BE2C (cell line): Measurements from ENCODE around the gene ACTRT2.

ENCODE experiments used
- DNase-seq: peaks from one replicate; pipeline ENCODE4 v3.0.0-alpha.2; 2020
- H3K27me3 ChIP-seq: fragments of 250-450 bp; sonication (Bioruptor Pico); 2 replicates; pipeline ENCODE4 v1.5.1; 2020; ENCODE audit warnings: mild to moderate bottlenecking
- H3K36me3 ChIP-seq: fragments of 250-450 bp; sonication (Bioruptor Pico); 2 replicates; pipeline ENCODE4 v1.5.1; 2020; ENCODE audit warnings: mild to moderate bottlenecking
- H3K4me1 ChIP-seq: fragments of 250-450 bp; sonication (Bioruptor Pico); 2 replicates; pipeline ENCODE4 v1.5.1; 2020
- H3K4me3 ChIP-seq: 2 replicates; pipeline ENCODE4 v1.5.1; 2011; ENCODE audit warnings: low read depth, low read length
- H3K9me3 ChIP-seq: fragments of 250-450 bp; sonication (Bioruptor Pico); 2 replicates; pipeline ENCODE4 v1.5.1; 2020
- TF ChIP-seq, protein P1 (sequence below): IDR thresholded peaks from 2 replicates; pipeline ENCODE4 v1.5.1; 2012; ENCODE audit warnings: mild to moderate bottlenecking, low read depth, low read length

Gene ACTRT2

DNA sequence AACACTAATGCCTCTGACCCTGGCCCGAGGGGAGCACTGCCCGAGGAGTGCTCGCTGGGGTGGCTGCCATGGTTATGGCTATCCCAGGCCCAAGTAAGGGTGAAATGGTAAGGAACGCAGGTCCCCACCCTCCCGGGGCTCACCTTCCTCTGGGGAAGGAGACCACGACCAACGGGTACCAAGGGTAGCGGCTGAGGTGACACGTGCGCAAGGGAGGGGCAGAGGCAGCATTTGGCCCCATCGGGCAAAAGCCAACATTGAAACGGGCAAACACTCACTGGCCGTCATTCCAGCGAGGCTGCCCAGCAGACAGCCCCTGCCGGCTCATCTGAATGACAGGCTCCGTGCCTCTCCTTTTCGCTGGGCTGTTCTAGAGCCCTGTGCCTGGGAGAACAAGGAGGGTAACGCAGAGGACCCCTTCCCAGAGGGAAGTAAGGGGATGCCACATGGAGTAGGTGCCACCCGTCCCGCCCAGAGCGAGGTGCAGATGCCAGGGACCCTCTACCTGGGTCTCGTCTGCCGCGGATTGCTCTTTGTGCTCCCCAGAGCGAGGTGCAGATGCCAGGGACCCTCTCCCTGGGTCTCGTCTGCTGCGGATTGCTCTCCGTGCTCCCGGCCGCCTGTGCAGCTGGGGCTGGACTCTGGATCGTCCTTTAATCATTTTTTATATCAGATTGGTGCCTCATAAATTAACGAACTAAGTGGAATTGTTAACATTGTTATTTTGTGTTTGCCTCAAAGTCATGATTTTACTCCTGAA is 16.2 kb downstream of the ACTRT2 start:
- Histone ChIP-seq H3K4me3 (no peak overlapping the region), H3K4me1 (no peaks in the 10 kb centered on the region), H3K36me3 (no peaks in the 10 kb centered on the region), H3K9me3 (no peaks in the 10 kb centered on the region), H3K27me3 (no peaks in the 10 kb centered on the region; the same call in 1 of the 2 replicates)
- TF ChIP-seq, protein P1, sequence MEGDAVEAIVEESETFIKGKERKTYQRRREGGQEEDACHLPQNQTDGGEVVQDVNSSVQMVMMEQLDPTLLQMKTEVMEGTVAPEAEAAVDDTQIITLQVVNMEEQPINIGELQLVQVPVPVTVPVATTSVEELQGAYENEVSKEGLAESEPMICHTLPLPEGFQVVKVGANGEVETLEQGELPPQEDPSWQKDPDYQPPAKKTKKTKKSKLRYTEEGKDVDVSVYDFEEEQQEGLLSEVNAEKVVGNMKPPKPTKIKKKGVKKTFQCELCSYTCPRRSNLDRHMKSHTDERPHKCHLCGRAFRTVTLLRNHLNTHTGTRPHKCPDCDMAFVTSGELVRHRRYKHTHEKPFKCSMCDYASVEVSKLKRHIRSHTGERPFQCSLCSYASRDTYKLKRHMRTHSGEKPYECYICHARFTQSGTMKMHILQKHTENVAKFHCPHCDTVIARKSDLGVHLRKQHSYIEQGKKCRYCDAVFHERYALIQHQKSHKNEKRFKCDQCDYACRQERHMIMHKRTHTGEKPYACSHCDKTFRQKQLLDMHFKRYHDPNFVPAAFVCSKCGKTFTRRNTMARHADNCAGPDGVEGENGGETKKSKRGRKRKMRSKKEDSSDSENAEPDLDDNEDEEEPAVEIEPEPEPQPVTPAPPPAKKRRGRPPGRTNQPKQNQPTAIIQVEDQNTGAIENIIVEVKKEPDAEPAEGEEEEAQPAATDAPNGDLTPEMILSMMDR = no peak
- no peak for DNase-seq

DNA sequence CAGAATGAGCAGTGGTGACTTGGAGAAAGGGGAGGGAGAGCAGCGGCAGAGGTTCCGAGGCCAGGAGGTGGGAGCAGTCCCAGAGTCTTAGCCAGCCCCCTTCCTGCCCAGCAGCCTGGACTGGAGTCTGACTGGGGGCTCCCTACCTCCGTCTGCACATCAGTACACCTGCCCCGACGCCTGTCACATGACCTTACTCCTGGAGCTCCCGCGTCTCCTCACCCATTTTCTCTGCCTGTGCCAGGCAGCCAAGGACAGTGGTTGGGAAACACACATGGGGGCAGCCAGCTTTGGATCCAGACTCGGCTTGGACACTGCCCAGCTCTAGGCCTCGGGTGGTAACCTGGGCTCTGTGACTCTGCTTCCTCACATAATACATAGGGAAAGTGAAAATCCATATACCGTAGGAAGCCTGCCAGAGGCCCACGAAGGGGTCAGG is 16.9 kb downstream of the ACTRT2 start:
- Histone ChIP-seq H3K36me3 (no peaks in the 10 kb centered on the region), H3K9me3 (no peaks in the 10 kb centered on the region), H3K27me3 (no peaks in the 10 kb centered on the region; the same call in 1 of the 2 replicates), H3K4me3 (no peak overlapping the region), H3K4me1 (no peaks in the 10 kb centered on the region)
- DNase-seq = no peak
- TF ChIP-seq, protein P1 = no peak

DNA sequence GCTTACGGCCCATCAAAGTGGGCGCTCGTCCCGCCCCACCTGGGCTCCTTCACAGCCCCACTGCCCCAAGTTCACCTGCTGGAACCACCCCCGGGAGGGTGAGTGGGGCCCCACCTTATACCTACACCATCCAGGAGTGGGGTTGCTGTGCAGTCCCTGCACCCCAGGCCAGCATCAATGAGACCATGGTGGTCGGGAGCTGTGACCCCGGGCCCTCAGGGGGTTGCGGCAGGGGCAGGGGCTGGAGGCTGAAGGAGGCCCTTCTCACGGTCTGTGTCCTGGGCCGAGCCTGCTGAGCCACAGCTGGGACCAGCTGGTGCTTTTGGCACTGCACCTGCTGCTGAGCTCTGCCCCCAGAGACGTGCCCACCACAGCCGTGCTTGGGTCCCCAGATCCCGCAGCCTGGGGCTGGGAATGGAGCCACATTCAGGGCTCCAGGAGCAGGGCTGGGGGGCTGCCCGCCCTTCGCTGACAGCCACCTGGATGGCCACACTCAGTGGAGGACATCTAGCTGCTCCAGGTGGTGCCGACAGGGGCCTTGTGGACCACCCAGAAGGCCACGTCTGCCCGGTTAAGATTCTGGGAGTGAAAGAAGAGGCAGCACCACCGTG is 17.4 kb downstream of the ACTRT2 start:
- Histone ChIP-seq H3K36me3 (no peaks in the 10 kb centered on the region), H3K9me3 (no peaks in the 10 kb centered on the region), H3K4me3 (no peak overlapping the region), H3K4me1 (no peaks in the 10 kb centered on the region), H3K27me3 (no peaks in the 10 kb centered on the region; the same call in 1 of the 2 replicates)
- DNase-seq = no peak
- TF ChIP-seq, protein P1 = no peak

DNA sequence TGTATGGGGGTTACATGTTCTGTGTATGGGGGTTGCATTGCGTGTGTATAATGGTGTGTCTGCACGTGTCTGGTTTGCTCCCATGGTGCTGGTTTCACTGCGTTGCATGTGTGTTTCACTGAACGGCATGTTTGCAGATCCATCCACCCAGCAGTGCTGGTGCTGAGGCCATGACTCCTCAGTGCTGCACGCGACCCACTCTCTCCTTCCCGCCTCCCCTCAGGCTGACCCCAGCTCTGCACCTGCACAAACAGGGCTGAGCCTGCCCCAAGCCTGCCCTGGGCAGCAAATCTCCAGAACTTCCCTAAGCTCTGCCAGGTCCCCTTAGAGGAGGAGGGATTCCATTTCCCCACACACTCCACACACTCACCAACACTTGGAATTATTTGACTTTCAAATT is 18.7 kb downstream of the ACTRT2 start:
- no peaks in the 10 kb centered on the region for H3K4me1 ChIP-seq
- no peaks in the 10 kb centered on the region for H3K9me3 ChIP-seq
- no peaks in the 10 kb centered on the region for H3K36me3 ChIP-seq
- no peak for DNase-seq
- no peak overlapping the region for H3K4me3 ChIP-seq
- no peaks in the 10 kb centered on the region for H3K27me3 ChIP-seq
- TF ChIP-seq, protein P1 = no peak

DNA sequence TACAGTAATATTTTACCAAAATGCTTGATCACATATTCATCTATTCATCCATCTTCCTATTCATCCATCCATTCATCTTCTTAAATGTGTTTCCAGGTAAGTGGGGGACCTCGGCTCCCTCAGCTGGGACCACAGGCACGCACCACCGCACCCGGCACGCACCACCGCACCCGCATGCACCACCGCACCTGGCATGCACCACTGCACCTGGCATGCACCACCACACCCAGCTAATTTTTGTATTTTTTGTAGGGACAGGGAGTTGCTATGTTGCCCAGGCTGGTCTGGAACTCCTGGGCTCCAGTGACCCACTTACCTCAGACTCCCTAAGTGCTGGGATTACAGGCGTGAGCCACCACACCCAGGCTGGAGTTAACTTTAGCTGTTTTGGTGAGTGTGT is 21.2 kb downstream of the ACTRT2 start:
- TF ChIP-seq, protein P1 = no peak
- H3K9me3 ChIP-seq = no peaks in the 10 kb centered on the region
- no peak overlapping the region for H3K4me3 ChIP-seq
- H3K36me3 ChIP-seq = no peaks in the 10 kb centered on the region
- no peak for DNase-seq
- H3K27me3 ChIP-seq = no peaks in the 10 kb centered on the region
- H3K4me1 ChIP-seq = no peaks in the 10 kb centered on the region

DNA sequence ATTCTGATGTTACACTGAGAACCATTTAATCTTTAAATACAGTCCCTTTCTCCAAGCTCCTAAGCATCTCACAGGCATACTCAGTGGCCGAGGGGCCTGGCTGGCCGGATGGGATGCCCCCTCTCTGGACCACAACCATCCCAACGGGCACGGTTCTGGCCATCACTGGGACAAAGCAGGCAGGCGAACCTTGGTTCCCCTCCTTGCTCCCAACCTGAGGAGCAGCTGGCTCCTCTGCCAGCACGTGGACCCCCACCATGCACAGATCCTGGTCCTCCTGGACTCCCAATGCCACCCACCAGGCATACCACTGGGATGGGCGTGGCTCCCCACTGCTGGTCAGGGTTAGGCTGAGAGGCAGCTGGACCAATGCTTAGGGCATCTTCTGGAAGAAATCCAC is 27.9 kb downstream of the ACTRT2 start:
- Histone ChIP-seq H3K4me1 (no peaks in the 10 kb centered on the region), H3K27me3 (no peaks in the 10 kb centered on the region), H3K36me3 (no peaks in the 10 kb centered on the region), H3K4me3 (no peak overlapping the region), H3K9me3 (no peaks in the 10 kb centered on the region)
- TF ChIP-seq, protein P1 = no peak
- no peak for DNase-seq
